ENCODE results near the gene GABRP.

GABRP gene

DNA sequence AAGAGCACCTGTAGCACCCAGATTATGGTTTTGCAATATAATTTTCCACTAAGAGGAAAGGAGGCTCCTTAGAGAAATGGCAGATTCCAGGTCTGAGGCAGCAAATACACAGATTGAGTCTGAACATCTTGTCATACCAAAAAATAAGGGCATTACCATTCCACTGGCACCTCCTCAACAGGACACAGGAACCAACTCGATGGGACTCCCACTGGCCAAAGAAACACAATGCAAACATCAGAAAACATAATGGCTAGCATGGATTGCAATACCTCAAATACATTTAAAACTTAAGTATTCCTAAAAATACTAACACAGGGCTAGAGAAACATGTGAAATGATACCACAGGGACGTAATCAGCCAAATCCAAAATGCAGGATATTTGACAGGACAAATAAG lies 65.8 kb downstream of the GABRP start:
- Mint-ChIP-seq H3K27me3 (no peaks in the 10 kb centered on the region), H3K27ac (no peak overlapping the region), H3K9me3 (no peaks in the 10 kb centered on the region), H3K4me1 (ENCODE audit: low read depth) (no peaks in the 10 kb centered on the region), H3K4me3 (no peak overlapping the region), H3K36me3 (ENCODE audit: low read depth) (no peaks in the 10 kb centered on the region)

DNA sequence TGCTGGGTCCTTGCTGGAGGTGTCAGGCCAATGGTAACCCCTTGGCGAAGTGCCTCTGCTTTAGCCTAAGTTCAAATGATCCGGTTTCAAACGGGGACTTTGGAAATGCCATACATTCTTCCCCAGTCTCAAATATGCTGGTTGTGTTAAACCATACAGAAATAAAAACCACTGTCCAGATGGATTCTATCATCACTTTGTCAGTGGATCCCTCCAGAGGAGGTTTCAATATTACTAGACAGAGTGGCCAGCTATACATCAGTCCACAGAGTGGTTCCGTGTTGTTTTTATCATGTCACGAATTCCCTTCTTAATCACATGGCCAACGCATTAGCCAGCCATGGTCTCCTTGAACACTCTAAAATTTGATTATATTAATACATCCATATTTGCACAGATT lies 71.0 kb downstream of the GABRP start:
- peaks cover 12% of the 10 kb centered on the region for H3K27me3 Mint-ChIP-seq
- H3K36me3 Mint-ChIP-seq (ENCODE audit: low read depth): no peaks in the 10 kb centered on the region
- no peak overlapping the region for H3K4me3 Mint-ChIP-seq
- peaks cover 10% of the 10 kb centered on the region for H3K9me3 Mint-ChIP-seq
- H3K27ac Mint-ChIP-seq: no peak overlapping the region
- no peaks in the 10 kb centered on the region for H3K4me1 Mint-ChIP-seq (ENCODE audit: low read depth)

GRCh38 chr5:170857066-170857465 lies 73.5 kb downstream of the GABRP start:
- peaks cover 23% of the 10 kb centered on the region for H3K9me3 Mint-ChIP-seq
- H3K36me3 Mint-ChIP-seq (ENCODE audit: low read depth): peaks cover 13% of the 10 kb centered on the region
- H3K4me3 Mint-ChIP-seq: no peak overlapping the region
- H3K27ac Mint-ChIP-seq: no peak overlapping the region
- H3K27me3 Mint-ChIP-seq: peaks cover 26% of the 10 kb centered on the region
- H3K4me1 Mint-ChIP-seq (ENCODE audit: low read depth): peaks cover 6% of the 10 kb centered on the region

DNA sequence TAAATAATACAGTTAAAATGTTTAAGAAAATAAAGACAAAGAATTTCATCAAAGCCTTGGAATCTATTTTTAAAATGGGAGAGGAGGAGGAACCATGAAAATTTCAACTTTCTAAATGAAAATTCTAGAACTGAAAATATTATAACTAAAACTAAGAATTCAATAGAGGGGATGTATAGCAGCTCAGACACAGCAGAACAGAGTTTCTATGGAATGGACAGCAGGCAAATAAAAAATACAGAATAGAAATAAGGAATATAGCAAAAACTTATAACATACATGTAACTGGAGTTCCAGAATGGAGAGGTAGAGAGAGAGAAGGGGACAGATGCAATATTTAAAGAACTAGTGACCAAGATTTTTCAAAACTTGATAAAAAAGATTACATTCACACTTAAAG lies 76.9 kb downstream of the GABRP start:
- H3K27ac Mint-ChIP-seq: no peak overlapping the region
- H3K36me3 Mint-ChIP-seq (ENCODE audit: low read depth): peaks cover 17% of the 10 kb centered on the region
- peaks cover 6% of the 10 kb centered on the region for H3K4me1 Mint-ChIP-seq (ENCODE audit: low read depth)
- no peak overlapping the region for H3K4me3 Mint-ChIP-seq
- peaks cover 28% of the 10 kb centered on the region for H3K9me3 Mint-ChIP-seq
- H3K27me3 Mint-ChIP-seq: peaks cover 51% of the 10 kb centered on the region

GRCh38 chr5:170860818-170861666 lies 77.5 kb downstream of the GABRP start:
- H3K27ac Mint-ChIP-seq: no peak overlapping the region
- H3K4me3 Mint-ChIP-seq: peak overlapping the region; percentile 37
- H3K9me3 Mint-ChIP-seq: peaks cover 28% of the 10 kb centered on the region
- H3K36me3 Mint-ChIP-seq (ENCODE audit: low read depth): peaks cover 17% of the 10 kb centered on the region
- H3K27me3 Mint-ChIP-seq: peaks cover 52% of the 10 kb centered on the region
- peaks cover 6% of the 10 kb centered on the region for H3K4me1 Mint-ChIP-seq (ENCODE audit: low read depth)

- Mint-ChIP-seq H3K4me3 (peak overlapping the region; percentile 37), H3K27me3 (peaks cover 54% of the 10 kb centered on the region)
Observed at GRCh38 chr5:170861667-170861916, 78.1 kb downstream of the GABRP start.

GRCh38 chr5:170861917-170862766 lies 78.6 kb downstream of the GABRP start, which contains the start of gene RANBP17:
Gene RANBP17 (plus strand): TSS chr5:170862018.
- H3K36me3 Mint-ChIP-seq (ENCODE audit: low read depth): peaks cover 17% of the 10 kb centered on the region
- H3K27ac Mint-ChIP-seq: no peak within 1 kb of the TSS
- peaks cover 28% of the 10 kb centered on the region for H3K9me3 Mint-ChIP-seq
- H3K4me1 Mint-ChIP-seq (ENCODE audit: low read depth): peaks cover 6% of the 10 kb centered on the region
- peaks cover 54% of the 10 kb centered on the region for H3K27me3 Mint-ChIP-seq
- H3K4me3 Mint-ChIP-seq: peak within 1 kb of the TSS; percentile 37

More at GRCh38 chr5:170861667-170861916, 78.1 kb downstream of the GABRP start:
- Mint-ChIP-seq H3K9me3 (peaks cover 28% of the 10 kb centered on the region), H3K36me3 (ENCODE audit: low read depth) (peaks cover 17% of the 10 kb centered on the region), H3K27ac (no peak overlapping the region), H3K4me1 (ENCODE audit: low read depth) (peaks cover 6% of the 10 kb centered on the region)

DNA sequence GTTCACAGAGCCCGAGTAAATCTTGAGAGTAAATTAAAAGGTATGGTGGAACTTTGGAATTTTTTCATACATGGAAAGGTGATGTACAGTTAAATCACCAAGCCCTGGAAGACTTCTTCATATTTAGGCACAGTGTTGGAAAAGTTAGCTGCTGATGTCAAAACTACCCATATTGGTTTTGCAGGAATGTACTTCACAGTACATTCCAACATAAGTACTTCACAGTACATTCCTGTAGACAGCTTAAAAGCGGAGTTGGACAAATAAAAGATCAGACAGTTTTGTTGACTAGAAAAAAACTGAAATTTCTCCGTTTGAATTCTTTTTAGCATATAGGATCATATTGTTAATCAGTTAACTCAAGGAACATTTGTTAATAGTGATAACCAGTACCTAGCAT lies 80.1 kb downstream of the GABRP start:
- Mint-ChIP-seq H3K4me1 (ENCODE audit: low read depth) (peaks cover 6% of the 10 kb centered on the region), H3K9me3 (peaks cover 26% of the 10 kb centered on the region), H3K4me3 (no peak overlapping the region), H3K27ac (no peak overlapping the region), H3K27me3 (peaks cover 51% of the 10 kb centered on the region), H3K36me3 (ENCODE audit: low read depth) (peaks cover 17% of the 10 kb centered on the region)

Measured in stimulated activated naive CD8-positive, alpha-beta T cell treated with anti-CD3 and anti-CD28 coated beads, Interleukin-15, Interleukin-2, amounts not matched to agents 100 ng/mL and 50 ng/mL, for 24 hours (primary cell).